GM21447 (cell line): ENCODE measurements around the gene SLC17A9.
A peak's percentile ranks its signal among the peaks of the same experiment; 100 is the strongest.

ENCODE experiments used
- ATAC-seq: cut with Tn5 transposase; IDR thresholded peaks from one replicate; pipeline ENCODE4 v1.9.1; 2021; ENCODE audit not compliant: unreplicated experiment

The SLC17A9 gene

GRCh38 chr20:62937268-62938104 lies 15.0 kb upstream of the SLC17A9 start:
- peak; percentile 72 for ATAC-seq

DNA sequence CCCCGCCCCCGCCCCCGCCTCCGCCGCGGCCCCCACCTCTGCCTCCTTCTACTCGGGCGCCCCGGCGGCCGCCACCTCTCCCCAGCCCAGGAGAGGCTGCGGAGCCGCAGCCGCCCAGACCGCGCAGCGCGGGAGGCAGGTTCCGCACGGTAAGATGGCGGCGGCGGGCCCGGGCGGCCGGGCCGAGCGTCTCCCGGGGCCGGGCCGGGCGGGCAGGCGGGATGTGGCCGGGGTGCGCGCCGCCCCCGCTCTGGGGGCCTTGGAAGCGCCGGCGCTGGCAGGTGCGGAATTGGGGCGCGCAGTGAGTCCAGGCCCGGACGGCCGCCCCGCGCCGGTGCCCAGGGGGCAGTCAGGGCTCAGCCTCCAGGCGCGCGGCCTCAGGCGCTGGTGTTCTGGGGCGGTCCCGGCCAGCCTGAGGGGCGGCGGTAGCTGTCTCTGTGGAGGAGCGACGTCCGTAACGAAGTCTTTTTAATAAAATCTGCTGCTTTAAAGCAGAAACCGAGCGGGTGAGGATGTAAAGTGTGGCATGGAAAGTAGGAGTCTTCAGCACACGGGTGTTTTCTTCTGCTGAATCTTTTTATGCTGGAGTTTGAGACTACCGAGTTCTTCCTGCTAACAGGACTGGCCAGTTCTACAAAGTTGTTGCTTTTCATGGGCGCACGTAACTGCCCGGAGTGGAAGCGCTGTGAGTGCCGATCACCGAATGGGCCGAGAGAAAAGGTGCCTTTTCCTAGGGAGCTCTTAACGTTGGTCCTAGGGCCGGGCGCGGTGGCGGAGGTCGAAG lies 14.2 kb upstream of the SLC17A9 start, which contains the start of gene GID8:
GID8 (plus strand) TSS at position 43 of the 784 bp plus-strand sequence. CDS start 3,356 bp downstream, outside the sequence.
- ATAC-seq: peak; percentile 34

DNA sequence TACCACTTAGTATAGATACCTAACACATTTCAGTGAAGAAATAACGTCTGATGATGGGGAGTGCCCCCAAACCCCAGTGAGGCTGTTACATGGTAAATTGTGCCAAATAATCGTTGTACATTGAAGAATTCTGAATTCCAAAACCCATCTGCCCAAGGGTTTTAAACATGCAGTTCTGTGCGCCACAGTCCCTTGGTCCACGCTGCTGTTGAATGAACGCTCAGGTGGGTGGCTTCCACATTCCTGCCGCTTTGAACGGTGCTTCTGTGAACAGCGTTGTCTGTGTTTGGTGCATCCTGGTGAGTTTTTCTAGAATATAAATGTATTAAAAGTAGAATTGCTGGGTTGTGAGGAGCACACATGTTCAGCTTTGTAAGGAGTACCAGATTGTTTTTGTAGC lies 11.6 kb upstream of the SLC17A9 start:
- no peak for ATAC-seq

DNA sequence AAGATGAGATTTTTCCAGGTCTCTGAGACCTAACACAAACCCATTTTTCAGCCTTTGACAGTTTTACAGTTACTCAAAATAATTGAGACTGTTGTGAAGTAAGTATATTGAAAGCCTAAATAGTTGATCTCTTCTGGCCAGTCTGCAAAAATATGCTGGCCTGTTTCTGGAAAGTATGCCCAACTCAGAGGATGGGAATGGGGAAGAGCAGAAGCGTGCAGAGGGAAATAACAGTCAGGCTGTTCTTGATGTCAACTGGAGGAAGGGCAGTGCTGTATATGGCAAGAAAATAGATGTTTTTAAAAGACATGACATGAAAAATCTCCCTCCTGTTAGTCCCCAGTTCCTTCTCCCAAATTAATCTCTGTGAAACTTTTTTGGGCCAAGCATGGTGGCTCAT lies 10.7 kb upstream of the SLC17A9 start:
- no peak for ATAC-seq

- no peak for ATAC-seq
Measured at GRCh38 chr20:62942456-62942855, 10.1 kb upstream of the SLC17A9 start.

DNA sequence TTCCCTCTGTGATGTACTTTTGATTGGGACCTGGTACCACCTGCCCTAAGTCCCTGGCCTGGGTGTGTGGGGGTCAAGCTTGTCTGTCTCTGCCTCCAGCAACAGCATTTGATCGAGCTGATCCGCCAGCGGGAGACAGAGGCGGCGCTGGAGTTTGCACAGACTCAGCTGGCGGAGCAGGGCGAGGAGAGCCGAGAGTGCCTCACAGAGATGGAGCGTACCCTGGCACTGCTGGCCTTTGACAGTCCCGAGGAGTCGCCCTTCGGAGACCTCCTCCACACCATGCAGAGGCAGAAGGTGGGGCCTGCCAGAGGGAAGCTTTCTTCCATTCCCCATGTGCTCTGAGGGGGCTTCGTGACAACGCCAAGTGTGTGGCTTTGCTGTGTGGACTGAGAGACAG lies 9.1 kb upstream of the SLC17A9 start:
- ATAC-seq: no peak

DNA sequence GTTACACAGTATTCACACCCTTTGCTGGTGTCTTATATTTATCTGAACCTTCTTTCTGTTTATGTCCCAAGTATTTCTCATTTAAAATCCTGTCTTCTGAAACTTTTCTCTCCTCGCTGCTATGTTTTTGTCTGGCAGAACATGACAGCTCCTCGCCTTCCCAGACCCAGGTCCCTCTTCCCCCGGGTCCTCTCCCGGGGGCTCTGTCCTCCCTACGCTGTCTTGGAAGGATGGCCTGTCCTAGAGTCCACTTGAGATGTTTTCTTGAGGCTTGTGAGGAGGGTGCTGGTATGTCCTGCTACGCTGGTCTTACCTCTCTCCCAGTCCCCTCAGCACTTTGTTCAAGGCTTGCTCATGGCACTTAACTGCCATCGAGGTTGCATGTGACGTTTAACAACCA lies 8.3 kb upstream of the SLC17A9 start:
- ATAC-seq: no peak

- no peak for ATAC-seq
Measured at GRCh38 chr20:62944746-62945145, 7.8 kb upstream of the SLC17A9 start.

DNA sequence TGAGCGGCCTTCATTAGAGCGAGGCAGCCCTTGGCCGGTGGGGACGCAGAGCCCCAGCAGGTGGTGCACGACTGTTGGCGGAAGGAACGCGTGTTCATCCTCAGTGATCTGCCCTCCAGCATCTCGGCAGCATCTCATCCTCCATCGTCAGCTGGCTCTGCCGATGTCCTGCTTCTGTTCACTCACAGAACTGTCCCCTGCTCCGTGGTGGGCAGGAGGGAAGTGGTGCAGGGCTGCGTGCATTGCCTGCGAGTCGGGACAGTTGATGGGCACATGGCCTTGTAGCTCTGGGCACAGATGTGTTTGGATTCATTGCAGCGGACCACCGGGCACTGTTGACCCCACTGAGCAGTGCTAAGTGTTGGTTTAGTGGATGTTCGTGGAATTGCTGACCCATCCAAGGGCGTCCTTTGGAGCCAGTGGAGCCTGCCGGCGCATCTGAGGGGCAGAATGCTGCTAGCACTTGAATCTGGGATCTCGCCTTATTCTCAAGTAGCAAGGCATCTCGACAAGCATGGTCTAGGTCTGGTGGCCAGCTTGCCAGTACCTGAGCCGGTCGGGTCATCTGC lies 6.7 kb upstream of the SLC17A9 start:
- no peak for ATAC-seq

DNA sequence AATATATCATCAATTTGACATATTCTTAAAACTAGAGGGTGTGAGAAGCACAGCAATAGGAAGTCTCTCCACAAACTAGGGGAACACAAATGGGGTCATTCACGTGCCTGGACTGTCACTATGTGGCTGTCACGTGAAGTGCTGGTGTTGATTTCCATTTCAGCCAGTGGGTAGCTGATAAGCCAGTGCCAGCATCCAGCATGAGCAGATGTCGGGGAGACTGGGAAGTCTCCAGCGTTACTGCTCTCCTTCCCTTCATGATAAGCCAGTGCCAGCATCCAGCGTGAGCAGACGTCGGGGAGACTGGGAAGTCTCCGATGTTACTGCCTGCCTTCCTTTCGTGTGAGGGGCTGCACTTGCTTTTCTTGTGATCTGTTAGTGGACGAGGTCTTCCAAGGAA lies 5.6 kb upstream of the SLC17A9 start:
- no peak for ATAC-seq

- no peak for ATAC-seq
Measured at GRCh38 chr20:62947532-62948300, 4.8 kb upstream of the SLC17A9 start.

- no peak for ATAC-seq
Measured at GRCh38 chr20:62949153-62949821, 3.2 kb upstream of the SLC17A9 start.

GRCh38 chr20:62949962-62950361 lies 2.5 kb upstream of the SLC17A9 start:
- no peak for ATAC-seq

GRCh38 chr20:62950741-62951140 lies 1.8 kb upstream of the SLC17A9 start:
- no peak for ATAC-seq

DNA sequence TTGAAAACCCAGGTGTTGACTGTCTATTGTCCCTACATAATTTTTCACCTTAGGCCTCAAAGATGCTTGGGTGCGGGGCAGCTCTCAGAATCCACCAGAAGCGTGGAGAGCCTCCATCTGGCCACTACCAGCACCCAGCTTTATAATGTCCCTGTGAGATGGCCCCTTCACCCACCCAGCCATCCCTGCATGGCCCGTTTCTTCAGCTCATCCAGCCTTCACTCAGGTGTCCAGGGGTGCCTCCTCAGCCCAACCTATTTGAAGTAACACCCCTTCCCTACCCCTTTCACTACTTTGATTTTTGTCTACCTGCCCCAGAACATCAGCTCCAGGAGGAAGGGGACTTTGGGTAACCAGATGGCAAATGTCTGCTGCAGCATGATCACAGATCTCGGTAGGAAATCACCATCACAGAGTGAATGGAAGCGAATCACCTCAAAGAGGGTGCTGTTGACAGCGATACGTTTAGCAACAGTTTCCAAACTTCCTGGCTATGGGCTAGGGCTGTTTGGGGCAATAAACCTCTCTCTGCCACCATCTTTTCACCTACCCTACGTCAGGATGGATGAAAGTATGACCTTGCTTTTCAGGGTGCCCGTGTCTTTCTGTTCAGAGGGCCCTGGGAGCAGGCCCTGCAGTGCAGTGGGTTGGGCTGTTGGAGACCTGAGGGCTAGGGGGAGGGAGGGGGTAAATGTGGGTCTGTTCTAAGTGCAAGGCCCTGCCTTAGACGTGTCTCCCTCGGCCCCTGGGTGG lies 1.2 kb upstream of the SLC17A9 start:
- no peak for ATAC-seq

GRCh38 chr20:62951896-62952372 lies 575 bp upstream of the SLC17A9 start:
- no peak for ATAC-seq

DNA sequence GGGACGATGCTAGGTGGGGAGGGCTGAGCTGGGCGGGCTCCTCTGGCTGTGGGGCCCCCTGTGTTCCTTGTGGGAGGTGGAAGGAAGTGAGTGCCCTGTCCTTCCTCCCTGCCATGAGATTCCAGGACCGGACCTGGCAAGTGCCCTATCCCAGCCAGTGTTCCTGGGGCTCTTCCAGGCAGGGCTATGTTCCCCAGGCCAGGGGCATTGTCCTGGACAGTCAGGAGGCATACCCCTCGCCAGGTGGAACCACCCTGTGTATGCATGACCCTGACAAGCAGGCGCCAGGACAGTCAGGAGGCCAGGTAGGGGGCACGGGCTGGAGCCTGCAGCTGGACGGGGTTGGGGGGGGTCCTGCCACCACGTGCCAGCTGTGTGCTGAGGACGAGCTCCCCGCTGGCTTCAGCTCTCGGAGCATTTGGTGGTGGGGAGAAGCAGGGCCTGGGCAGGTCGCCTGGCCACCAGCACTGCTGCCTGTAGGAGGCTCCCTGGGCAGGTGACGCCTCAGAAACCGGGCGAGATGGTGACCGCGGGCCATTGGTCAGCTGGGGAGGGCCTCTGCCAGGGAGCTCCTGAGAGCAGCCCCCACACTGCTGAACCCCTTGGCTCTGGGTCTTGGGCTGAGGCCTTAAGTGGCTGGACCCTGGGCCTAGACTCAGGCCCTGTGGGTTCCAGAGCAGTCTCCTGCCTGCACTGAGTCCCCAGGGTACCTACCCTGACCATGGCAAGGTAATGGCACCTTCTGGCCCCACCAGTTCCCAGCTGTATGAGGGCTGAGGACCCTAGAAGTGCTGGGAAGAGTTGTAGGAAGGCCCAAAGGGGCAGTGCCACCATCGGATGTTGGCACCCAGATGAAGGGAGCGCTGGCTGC lies 694 bp downstream of the SLC17A9 start:
- no peak for ATAC-seq

- peak; percentile 78 for ATAC-seq
Measured at GRCh38 chr20:62953839-62954703, 1.6 kb downstream of the SLC17A9 start.
